ENCODE results near the gene GRAMD1A. TPM values are rescaled to one million over a fixed set of nuclear protein-coding genes. Genes with fewer than 3 reads are reported as not detected.

Gene GRAMD1A
- total RNA-seq, 1 donor from 2014 or later, result 27.2 TPM

- TF ChIP-seq CTCF (IDR thresholded peaks at IDR 0.05), result no peak
- TF ChIP-seq EZH2 (IDR thresholded peaks at IDR 0.05), result no peak
- no peak for TF ChIP-seq EZH2phosphoT487 (IDR thresholded peaks at IDR 0.05)
- H3K36me3 ChIP-seq, result no peaks in the 10 kb centered on the region
- H3K79me2 ChIP-seq (ENCODE audit: low read depth), result no peaks in the 10 kb centered on the region
Measured at GRCh38 chr19:35018379-35018778, 18.3 kb downstream of the GRAMD1A start.

GRCh38 chr19:35019144-35019543 lies 19.0 kb downstream of the GRAMD1A start:
- Mint-ChIP-seq H3K4me1 (no peaks in the 10 kb centered on the region), H3K27ac (no peak overlapping the region), H3K36me3 (peaks cover 34% of the 10 kb centered on the region), H3K9me3 (no peaks in the 10 kb centered on the region), H3K27me3 (ENCODE audit: insufficient read depth, low read depth) (peaks cover 12% of the 10 kb centered on the region), H3K4me3 (no peak overlapping the region)
- no peaks in the 10 kb centered on the region for H4K20me1 ChIP-seq (ENCODE audit: low read depth)
- no peaks in the 10 kb centered on the region for H3K4me1 ChIP-seq
- no peaks in the 10 kb centered on the region for H3K79me2 ChIP-seq (ENCODE audit: low read depth)
- no peaks in the 10 kb centered on the region for H3K27me3 ChIP-seq
- H2AFZ ChIP-seq (replicated peaks), result no peak overlapping the region
- H3K9me3 ChIP-seq (ENCODE audit: low read depth), result no peaks in the 10 kb centered on the region
- no peak overlapping the region for H3K27ac ChIP-seq
- no peak overlapping the region for H3K4me3 ChIP-seq
- no peak overlapping the region for H3K4me2 ChIP-seq
- no peak for TF ChIP-seq EZH2phosphoT487 (IDR thresholded peaks at IDR 0.05)
- H3F3A ChIP-seq (ENCODE audit: low read depth), result no peaks in the 10 kb centered on the region
- no peaks in the 10 kb centered on the region for H3K36me3 ChIP-seq
- DNase-seq (ENCODE audit: low spot score), result no peak
- no peak overlapping the region for H3K9ac ChIP-seq

More at GRCh38 chr19:35018379-35018778, 18.3 kb downstream of the GRAMD1A start:
- Histone ChIP-seq H3K27me3 (no peaks in the 10 kb centered on the region), H2AFZ (replicated peaks) (no peak overlapping the region), H3K4me1 (no peaks in the 10 kb centered on the region), H3K27ac (no peak overlapping the region), H3F3A (ENCODE audit: low read depth) (no peaks in the 10 kb centered on the region), H3K9ac (no peak overlapping the region), H4K20me1 (ENCODE audit: low read depth) (no peaks in the 10 kb centered on the region), H3K4me2 (no peak overlapping the region), H3K4me3 (no peak overlapping the region), H3K9me3 (ENCODE audit: low read depth) (no peaks in the 10 kb centered on the region)
- Mint-ChIP-seq H3K27ac (no peak overlapping the region), H3K4me3 (no peak overlapping the region), H3K9me3 (no peaks in the 10 kb centered on the region), H3K27me3 (ENCODE audit: insufficient read depth, low read depth) (peaks cover 14% of the 10 kb centered on the region), H3K4me1 (no peaks in the 10 kb centered on the region), H3K36me3 (peaks cover 34% of the 10 kb centered on the region)
- no peak for DNase-seq (ENCODE audit: low spot score)

- peaks cover 6% of the 10 kb centered on the region for H3K27me3 Mint-ChIP-seq (ENCODE audit: insufficient read depth, low read depth)
- Histone ChIP-seq H3K4me2 (no peak overlapping the region), H4K20me1 (ENCODE audit: low read depth) (no peaks in the 10 kb centered on the region), H3K9ac (no peak overlapping the region), H3K27ac (no peak overlapping the region), H2AFZ (replicated peaks) (no peak overlapping the region), H3K4me1 (no peaks in the 10 kb centered on the region), H3K79me2 (ENCODE audit: low read depth) (no peaks in the 10 kb centered on the region), H3K36me3 (no peaks in the 10 kb centered on the region), H3F3A (ENCODE audit: low read depth) (no peaks in the 10 kb centered on the region), H3K27me3 (no peaks in the 10 kb centered on the region), H3K4me3 (no peak overlapping the region), H3K9me3 (ENCODE audit: low read depth) (no peaks in the 10 kb centered on the region)
- TF ChIP-seq CTCF (IDR thresholded peaks at IDR 0.05) (no peak), EZH2 (IDR thresholded peaks at IDR 0.05) (no peak), EZH2phosphoT487 (IDR thresholded peaks at IDR 0.05) (no peak)
- DNase-seq (ENCODE audit: low spot score), result no peak
- no peaks in the 10 kb centered on the region for H3K4me1 Mint-ChIP-seq
- H3K9me3 Mint-ChIP-seq, result no peaks in the 10 kb centered on the region
- H3K36me3 Mint-ChIP-seq, result peaks cover 30% of the 10 kb centered on the region
- H3K27ac Mint-ChIP-seq, result no peak overlapping the region
- no peak overlapping the region for H3K4me3 Mint-ChIP-seq
Measured at GRCh38 chr19:35021016-35021415, 20.9 kb downstream of the GRAMD1A start.

- Histone ChIP-seq H3K4me2 (no peak overlapping the region), H3K4me3 (no peak overlapping the region), H3F3A (ENCODE audit: low read depth) (no peaks in the 10 kb centered on the region), H2AFZ (replicated peaks) (no peak overlapping the region), H3K9ac (no peak overlapping the region), H3K79me2 (ENCODE audit: low read depth) (no peaks in the 10 kb centered on the region), H3K27ac (no peak overlapping the region), H3K36me3 (no peaks in the 10 kb centered on the region), H3K27me3 (no peaks in the 10 kb centered on the region), H3K9me3 (ENCODE audit: low read depth) (no peaks in the 10 kb centered on the region), H4K20me1 (ENCODE audit: low read depth) (no peaks in the 10 kb centered on the region), H3K4me1 (no peaks in the 10 kb centered on the region)
- no peak overlapping the region for H3K4me3 Mint-ChIP-seq
- TF ChIP-seq EZH2 (IDR thresholded peaks at IDR 0.05) (no peak), EZH2phosphoT487 (IDR thresholded peaks at IDR 0.05) (no peak), CTCF (IDR thresholded peaks at IDR 0.05) (no peak)
- peaks cover 6% of the 10 kb centered on the region for H3K27me3 Mint-ChIP-seq (ENCODE audit: insufficient read depth, low read depth)
- no peaks in the 10 kb centered on the region for H3K9me3 Mint-ChIP-seq
- no peaks in the 10 kb centered on the region for H3K4me1 Mint-ChIP-seq
- no peak for DNase-seq (ENCODE audit: low spot score)
- H3K27ac Mint-ChIP-seq, result no peak overlapping the region
- peaks cover 29% of the 10 kb centered on the region for H3K36me3 Mint-ChIP-seq
Measured at GRCh38 chr19:35021596-35021995, 21.5 kb downstream of the GRAMD1A start.
